ENCODE data around the gene PML. TPM values are rescaled to one million over a fixed set of nuclear protein-coding genes. Genes with fewer than 3 reads are reported as not detected.

The PML gene
- total and polyA plus RNA-seq, 9 of the 15 experiments (the other 6 are each of a cell fraction or from before 2014, with no cell fraction given): 5.0 to 50.7 (median 10.1) TPM

DNA sequence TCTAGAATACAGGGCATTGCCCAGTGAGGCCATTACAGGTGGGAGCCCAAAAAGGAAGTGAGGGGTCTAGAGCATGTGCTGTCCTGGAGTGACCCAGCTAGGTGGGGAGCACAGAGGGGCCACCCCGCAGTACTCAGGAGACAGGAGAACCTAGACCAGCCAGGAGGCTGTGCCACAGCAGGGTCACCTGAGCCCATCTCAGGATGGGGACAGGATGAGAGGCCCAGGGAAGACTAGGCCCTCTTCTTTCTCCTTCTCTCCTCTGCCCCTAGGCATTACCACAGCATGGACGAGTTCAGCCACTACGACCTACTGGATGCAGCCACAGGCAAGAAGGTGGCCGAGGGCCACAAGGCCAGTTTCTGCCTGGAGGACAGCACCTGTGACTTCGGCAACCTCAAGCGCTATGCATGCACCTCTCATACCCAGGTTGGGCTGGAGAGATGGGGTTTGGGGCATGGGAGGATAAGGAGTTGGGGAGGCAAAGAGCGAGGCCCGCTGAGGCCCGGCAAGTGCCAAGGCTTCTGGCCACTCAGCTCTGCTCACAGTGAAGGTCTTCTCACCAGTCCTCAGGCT, 47.6 kb upstream of the PML start:
- Histone ChIP-seq H3K27me3 (ENCODE audit: control insufficient read depth in 2 of 2, insufficient read depth in 2 of 2, low read length in 2 of 2) (peaks cover 5 to 70% of the 10 kb centered on the region in 2 experiments; a peak in 4 of 5 replicates), H3K9me3 (replicated peaks; ENCODE audit: control insufficient read depth, insufficient read depth, low read depth, low read length) (no peaks in the 10 kb centered on the region), H3K9me1 (ENCODE audit: control insufficient read depth, insufficient read depth, low read length) (no peaks in the 10 kb centered on the region), H3K9ac (ENCODE audit: insufficient read depth in 1 of 2, low read depth in 2 of 2, low read length in 2 of 2) (no peak overlapping the region), H3K4me1 (replicated peaks in 1 of 2; ENCODE audit: control insufficient read depth in 2 of 2, insufficient read depth in 2 of 2, low read length in 2 of 2) (peaks cover 0 to 8% of the 10 kb centered on the region in 2 experiments; a peak in 1 of 5 replicates), H3K4me2 (ENCODE audit: insufficient read depth, low read length) (no peak overlapping the region), H3K36me3 (ENCODE audit: control insufficient read depth, insufficient read depth, low read length) (no peaks in the 10 kb centered on the region), H2AFZ (ENCODE audit: low read depth, low read length) (no peak overlapping the region), H3K79me2 (ENCODE audit: control insufficient read depth, insufficient read depth, low read length) (no peaks in the 10 kb centered on the region), H4K20me1 (replicated peaks; ENCODE audit: control insufficient read depth, insufficient read depth, low read length) (peaks cover 21% of the 10 kb centered on the region), H3K4me3 (no peak overlapping the region), H3K27ac (ENCODE audit: extremely low read depth, low read depth, low read length) (no peak overlapping the region)
- in situ Hi-C loops (cut with MboI) (no loop called here), intact Hi-C loops (cut with micrococcal nuclease) (no loop called here)
- ChIA-PET POLR2A (interaction anchor here (0.7 kb wide), 1 partner anchor 1035 kb away, joined by 3 read pairs; no protein-coding TSS in a partner anchor), CTCF (ENCODE audit: low intra/inter-chr PET ratio) (no interaction called here)
- no peak for FAIRE-seq
- BruUV-seq (replicated peaks): no TSS peak
- TF ChIP-seq RAD21 (CRISPR knock-in tag; conservative IDR thresholded peaks at IDR 0.05 in 1 of 2, IDR thresholded peaks at IDR 0.05 in 1 of 2) (no peak), NFXL1 (CRISPR knock-in tag; IDR thresholded peaks at IDR 0.05) (no peak), CREB1 (IDR thresholded peaks at IDR 0.05) (no peak), CREB1 (CRISPR knock-in tag; IDR thresholded peaks at IDR 0.05) (no peak), DEAF1 (CRISPR knock-in tag; IDR thresholded peaks at IDR 0.05) (no peak), ADNP (tag; IDR thresholded peaks at IDR 0.05) (no peak), ERF (CRISPR knock-in tag; IDR thresholded peaks at IDR 0.05) (no peak), SIN3B (IDR thresholded peaks at IDR 0.05; ENCODE audit: low read depth) (no peak), HMG20A (CRISPR knock-in tag; conservative IDR thresholded peaks at IDR 0.05) (no peak), ZNF354B (CRISPR knock-in tag; IDR thresholded peaks at IDR 0.05) (no peak), BHLHE40 (IDR thresholded peaks at IDR 0.05; ENCODE audit: low read length) (no peak), ZNF24 (IDR thresholded peaks at IDR 0.05) (no peak), NRF1 (conservative IDR thresholded peaks at IDR 0.05 in 1 of 2, IDR thresholded peaks at IDR 0.05 in 1 of 2) (no peak), ZNF785 (CRISPR knock-in tag; IDR thresholded peaks at IDR 0.05) (no peak)
- TF ChIP-seq, protein P1, sequence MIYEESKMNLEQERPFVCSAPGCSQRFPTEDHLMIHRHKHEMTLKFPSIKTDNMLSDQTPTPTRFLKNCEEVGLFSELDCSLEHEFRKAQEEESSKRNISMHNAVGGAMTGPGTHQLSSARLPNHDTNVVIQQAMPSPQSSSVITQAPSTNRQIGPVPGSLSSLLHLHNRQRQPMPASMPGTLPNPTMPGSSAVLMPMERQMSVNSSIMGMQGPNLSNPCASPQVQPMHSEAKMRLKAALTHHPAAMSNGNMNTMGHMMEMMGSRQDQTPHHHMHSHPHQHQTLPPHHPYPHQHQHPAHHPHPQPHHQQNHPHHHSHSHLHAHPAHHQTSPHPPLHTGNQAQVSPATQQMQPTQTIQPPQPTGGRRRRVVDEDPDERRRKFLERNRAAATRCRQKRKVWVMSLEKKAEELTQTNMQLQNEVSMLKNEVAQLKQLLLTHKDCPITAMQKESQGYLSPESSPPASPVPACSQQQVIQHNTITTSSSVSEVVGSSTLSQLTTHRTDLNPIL (CRISPR knock-in tag; IDR thresholded peaks at IDR 0.05): no peak
- TF ChIP-seq, protein P2, sequence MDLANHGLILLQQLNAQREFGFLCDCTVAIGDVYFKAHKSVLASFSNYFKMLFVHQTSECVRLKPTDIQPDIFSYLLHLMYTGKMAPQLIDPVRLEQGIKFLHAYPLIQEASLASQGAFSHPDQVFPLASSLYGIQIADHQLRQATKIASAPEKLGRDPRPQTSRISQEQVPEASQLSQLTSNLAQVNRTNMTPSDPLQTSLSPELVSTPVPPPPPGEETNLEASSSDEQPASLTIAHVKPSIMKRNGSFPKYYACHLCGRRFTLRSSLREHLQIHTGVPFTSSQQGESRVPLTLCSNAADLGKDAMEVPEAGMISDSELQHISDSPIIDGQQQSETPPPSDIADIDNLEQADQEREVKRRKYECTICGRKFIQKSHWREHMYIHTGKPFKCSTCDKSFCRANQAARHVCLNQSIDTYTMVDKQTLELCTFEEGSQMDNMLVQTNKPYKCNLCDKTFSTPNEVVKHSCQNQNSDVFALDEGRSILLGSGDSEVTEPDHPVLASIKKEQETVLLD (IDR thresholded peaks at IDR 0.05): no peak
- WGBS (ENCODE audit: insufficient coverage, low coverage, missing lambda C conversion rate): 2% methylated on average over 9 of the region's 9 CpGs
- no peak for DNase-seq (ENCODE audit: extremely low read depth in 1 of 4, low spot score in 3 of 4)
- no peak for ATAC-seq

Data from K562 (cell line).